Limb (tissue), 2 donors: ENCODE results near the gene TMEM129.
A peak's percentile ranks its signal among the peaks of the same experiment; 100 is the strongest.

Source experiments
- DNase-seq, 2 donors: peaks; one replicate each; pipeline ENCODE4 v3.0.0-alpha.2; 2016; ENCODE audit errors: extremely low spot score in 2 of 2

The TMEM129 gene

DNA sequence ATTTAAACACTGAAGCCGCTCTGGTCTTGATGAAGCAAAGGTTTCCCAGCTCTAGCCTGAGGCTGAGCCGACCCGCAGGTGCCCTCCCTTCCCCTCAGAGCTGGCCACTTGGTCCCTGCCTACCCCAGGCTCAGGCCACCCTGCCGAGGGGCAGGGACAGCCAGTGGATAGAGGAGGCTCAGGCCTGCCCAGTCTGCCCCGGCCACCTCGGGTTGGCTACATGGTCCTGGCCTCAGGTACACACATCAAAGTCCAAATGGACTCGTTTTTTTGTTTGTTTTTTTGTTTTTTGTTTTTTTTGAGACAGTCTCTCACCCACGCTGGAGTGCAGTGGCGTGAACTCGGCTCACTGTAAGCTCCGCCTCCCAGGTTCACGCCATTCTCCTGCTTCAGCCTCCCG, 24.0 kb upstream of the TMEM129 start:
- DNase-seq = no peak

DNA sequence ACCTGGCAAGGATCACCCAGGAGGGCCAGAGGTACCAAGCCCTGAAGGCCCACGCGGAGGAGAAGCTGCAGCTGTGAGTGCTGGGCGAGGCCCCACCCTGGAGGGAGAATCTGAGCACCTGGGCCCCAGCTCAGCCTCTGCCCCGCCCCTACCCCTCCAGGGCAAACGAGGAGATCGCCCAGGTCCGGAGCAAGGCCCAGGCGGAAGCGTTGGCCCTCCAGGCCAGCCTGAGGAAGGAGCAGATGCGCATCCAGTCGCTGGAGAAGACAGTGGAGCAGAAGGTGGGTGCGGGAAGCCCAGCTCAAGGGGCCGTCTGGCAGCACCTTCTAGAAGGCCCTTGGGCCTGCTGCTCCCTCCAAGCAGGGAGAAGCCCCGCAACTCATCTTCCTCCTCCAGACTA, 23.4 kb upstream of the TMEM129 start:
- DNase-seq = no peak

DNA sequence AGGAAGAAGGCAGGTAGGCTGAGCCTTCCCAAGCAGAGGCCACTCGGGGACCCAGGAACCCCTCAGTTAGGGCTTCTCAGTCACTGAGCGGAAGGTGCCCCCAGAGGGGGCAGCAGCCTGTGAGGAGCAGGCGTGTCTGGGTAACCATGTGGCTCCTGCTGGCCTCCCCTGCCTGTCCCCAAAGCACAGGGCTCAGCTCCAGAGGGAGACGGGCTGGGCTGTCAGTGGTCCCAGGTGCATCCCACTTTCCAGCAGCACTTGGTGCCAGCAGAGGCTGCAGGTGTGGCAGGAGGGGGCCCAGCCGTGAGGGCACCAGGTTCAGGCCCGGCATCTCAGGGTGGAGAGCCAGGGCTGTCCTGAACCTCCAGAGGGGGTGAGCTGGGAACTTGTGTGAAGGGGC, 22.9 kb upstream of the TMEM129 start:
- no peak for DNase-seq

DNA sequence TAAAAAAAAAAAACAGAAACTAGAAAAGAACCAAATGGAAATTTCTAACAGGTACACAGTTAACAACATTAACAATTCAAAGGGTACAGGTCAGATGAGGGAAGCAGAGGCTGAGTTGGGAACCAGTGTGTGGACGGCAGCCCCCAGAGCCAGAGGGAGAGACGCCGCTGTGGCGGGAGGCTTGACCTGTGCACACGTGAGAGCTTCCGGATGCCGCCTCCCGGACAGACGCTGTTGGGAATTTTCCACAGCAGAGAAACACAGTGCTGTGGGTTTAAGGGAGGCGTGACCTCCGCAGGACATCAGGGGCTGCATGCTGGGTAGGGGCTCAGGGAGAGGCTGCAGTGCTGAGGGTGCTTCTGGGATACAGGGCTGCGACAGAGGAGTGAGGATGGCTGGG, 22.4 kb upstream of the TMEM129 start:
- DNase-seq = no peak

DNA sequence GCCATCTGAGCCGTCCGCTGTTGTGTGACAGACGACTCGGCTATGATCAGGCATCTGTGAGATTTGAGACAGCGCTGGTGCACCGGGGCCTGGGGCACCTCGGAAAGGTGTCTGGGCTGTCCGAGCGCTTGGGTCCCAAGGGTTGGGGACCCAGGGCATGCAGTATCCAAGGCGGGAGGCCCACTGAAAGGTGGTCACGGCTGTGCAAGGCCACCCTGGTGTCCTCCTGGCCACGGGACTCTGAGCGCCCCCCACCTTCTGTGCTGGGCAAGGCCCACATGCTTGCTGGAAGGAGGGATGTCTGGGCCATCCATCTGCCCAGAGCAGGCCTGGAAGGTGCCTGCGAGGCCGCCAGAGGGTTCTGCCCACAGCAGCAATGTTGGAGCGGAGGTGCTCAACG, 20.1 kb upstream of the TMEM129 start:
- DNase-seq = no peak

DNA sequence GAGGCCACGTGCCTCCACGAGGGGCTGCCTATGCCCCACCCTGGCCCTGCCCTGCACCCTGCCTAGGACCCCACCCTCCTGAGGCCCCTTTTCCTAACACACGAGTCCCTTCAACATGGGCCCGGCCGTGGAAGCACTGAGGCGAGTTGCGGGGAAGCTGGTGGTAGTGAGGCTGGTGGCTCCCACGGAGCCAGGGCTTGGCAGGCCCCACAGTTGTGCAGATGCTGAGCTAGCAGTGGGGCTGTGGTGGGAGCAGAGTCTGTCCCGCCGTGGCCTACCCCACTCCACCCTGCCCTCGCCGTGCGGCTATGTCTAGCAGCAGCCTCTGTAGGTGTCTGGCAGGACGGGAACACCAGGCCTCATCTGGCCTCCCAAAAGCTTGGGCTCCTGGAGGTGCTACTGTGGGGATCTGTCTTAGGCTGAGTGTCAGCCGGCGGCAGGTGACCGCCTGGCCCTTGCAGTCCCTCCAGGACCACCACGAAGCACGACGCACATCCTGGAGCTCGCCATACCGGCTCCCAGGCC, 19.0 kb upstream of the TMEM129 start:
- DNase-seq = no peak

DNA sequence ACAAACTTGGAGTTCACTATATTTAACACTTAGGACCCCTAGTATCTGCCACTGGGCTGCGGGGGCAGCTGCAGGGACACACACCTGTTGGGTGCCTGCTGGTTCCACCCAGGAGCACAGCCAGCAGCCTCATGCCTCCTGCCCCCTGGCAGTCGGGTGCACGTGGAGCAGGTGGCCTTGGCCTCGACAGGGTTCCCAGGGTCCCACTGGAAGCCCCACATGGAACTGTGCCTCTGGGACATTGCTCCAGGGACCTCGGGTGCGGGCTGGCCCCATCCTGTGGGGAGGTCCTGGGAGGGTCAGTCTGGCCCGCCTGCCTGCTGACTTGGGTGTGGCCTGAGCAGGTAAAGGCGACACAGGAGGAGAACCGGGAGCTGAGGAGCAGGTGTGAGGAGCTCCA, 18.2 kb upstream of the TMEM129 start:
- no peak for DNase-seq

DNA sequence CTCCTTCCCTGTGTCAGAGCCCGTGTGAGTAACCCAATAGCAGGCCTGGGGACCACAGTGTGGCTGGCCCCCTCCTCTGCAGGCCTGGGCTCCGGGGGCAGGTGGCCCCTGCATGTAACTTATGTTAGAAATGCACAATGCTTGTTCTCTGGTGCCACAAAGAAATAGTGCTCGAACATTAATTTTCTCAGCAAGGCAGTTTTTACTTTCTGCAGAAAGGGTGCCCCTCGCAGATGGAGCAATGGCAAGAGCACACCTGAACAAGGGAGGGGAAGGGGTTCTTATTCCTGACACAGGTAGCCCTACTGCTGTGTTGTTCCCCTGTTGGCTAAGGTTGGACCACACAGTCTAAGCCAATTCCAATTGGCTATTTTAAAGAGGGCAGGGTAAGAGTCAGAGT, 17.3 kb upstream of the TMEM129 start:
- no peak for DNase-seq

DNA sequence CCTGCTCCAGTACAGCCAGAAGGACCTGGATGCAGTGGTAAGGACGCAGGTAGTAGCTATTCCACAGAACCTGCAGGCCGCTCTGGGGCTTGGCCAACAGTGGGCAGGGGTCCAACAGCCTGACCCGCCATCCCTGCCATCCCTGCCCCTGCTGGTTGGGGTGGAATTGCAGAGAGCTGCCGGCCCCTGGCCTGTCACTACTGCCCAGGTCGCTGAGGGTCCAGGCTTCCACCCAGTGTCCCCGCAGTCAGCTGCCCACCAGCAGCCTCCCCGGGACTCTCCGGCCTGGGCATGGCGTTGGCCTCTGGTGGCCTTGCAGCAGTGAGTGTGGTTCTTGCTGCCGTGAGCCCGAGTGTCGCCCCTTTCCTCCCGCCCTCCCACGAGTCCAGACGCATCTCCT, 16.5 kb upstream of the TMEM129 start:
- DNase-seq = no peak

DNA sequence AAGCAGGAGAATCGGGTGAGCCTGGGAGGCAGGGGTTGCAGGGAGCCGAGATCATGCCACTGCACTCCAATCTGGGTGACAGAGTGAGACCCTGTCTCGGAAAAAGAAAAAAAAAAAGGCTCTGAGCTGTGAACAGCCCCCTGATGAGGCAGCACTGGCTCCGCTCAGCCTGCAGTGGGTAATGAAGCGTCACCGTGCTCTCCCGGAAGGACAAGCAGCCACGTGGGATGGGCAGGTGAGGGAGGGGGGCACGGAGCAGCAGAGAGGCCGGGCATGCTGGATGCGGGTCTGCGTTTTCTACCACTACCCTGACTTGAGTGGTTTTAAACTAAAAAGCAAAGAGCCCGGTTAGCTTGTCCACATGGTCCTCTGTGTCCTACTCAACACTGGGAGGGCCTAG, 15.7 kb upstream of the TMEM129 start:
- no peak for DNase-seq

DNA sequence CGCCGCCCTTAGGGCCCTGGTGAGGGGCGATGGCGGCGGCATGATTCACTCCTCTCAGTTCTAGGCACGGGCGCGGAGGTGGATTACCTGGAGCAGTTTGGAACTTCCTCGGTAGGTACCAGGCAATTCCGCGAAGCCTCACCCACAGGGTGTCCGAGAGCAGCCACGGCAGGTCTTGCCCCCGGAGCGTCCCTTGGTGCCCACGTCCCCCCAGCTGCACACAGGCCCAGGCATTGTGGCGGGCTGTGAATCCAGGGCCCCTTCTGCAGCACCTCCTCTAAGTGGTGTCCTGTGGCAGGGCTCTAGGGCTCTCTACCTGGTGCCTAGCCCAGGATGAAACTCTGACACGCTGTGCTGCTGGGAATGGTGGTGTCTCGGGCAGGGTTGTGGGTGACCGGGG, 14.1 kb upstream of the TMEM129 start:
- DNase-seq = no peak

DNA sequence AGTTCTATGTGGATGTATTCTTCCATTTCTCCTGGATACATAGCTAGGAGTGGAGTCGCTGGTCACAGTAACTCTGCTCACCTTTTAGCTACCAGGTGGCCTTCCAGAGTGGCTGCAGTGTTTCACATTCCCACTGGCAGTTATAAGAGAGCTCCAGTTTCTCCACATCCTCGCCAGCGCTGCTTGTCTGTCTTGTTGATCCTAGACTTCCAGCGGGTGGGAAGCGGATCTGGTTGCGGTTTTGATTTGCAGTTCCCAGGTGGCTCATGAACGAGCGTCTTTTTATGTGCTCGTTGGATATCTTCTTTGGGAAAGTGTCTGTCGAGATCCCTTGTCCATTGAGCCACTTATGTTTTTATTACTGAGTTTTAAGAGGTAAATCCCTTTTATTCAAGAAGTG, 11.8 kb upstream of the TMEM129 start:
- DNase-seq = no peak

DNA sequence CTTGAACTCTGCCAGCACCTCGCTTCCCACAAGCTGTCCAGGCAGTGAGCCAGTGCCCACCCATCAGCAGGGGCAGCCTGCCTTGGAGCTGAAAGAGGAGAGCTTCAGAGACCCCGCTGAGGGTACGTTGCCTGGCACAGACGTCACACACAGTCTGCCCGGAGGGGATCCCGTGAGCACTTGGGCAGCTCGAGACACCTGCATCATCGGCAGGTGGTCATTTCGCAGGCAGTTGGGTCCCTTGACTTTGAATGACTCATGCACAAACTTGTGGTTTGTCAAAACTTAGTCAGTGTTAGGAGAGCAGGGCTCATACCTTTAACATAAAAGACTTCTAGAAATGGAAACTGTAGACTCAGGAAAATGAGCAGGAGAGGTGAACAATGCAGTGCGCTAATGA, 10.1 kb upstream of the TMEM129 start:
- DNase-seq = peak in 1 of 2 donors; percentile 17

DNA sequence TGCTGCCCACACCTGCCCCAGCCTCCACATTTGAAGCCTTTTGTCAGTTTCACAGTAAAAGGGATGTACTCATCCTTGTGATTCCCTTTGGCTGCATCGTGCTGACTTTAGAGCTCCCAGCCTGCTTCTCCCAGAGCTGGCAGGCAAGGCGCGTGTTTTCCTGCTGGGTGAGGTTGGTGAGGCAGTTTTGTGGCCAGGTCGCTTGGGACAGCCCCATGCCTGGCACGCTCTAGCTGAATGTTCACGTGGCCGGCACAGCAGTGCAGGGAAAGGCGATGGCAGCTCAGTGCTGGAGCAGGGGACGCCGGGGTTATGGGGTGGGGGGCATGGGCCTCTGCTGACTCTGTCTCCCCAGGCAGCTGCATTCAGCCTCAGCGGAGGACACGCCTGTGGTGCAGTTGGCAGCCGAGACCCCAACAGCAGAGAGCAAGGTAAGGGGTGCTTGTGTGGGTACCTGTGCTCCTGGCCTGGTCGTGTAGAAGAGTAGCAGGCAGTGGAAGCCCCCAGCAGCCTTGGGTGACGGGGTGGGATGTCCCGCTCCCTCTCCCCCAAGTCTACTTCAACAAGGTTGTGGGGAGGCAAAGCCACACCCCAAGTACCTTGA, 9.5 kb upstream of the TMEM129 start:
- peak in 1 of 2 donors; percentile 24 for DNase-seq

DNA sequence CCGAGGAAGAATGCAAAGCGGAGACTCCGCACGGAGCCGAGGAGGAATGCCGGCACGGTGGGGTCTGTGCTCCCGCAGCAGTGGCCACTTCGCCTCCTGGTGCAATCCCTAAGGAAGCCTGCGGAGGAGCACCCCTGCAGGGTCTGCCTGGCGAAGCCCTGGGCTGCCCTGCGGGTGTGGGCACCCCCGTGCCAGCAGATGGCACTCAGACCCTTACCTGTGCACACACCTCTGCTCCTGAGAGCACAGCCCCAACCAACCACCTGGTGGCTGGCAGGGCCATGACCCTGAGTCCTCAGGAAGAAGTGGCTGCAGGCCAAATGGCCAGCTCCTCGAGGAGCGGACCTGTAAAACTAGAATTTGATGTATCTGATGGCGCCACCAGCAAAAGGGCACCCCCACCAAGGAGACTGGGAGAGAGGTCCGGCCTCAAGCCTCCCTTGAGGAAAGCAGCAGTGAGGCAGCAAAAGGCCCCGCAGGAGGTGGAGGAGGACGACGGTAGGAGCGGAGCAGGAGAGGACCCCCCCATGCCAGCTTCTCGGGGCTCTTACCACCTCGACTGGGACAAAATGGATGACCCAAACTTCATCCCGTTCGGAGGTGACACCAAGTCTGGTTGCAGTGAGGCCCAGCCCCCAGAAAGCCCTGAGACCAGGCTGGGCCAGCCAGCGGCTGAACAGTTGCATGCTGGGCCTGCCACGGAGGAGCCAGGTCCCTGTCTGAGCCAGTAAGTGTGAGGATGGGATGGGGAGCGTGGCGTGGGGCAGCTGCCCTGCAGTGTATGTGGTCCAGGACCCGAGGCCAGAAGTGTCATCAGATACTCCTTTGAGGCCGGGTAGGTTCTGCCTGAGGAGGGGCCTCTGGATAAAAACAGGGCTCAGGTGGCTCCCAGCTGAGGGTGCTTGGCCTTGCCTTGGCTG, 7.2 kb upstream of the TMEM129 start:
- peak in 1 of 2 donors; percentile 29 for DNase-seq

DNA sequence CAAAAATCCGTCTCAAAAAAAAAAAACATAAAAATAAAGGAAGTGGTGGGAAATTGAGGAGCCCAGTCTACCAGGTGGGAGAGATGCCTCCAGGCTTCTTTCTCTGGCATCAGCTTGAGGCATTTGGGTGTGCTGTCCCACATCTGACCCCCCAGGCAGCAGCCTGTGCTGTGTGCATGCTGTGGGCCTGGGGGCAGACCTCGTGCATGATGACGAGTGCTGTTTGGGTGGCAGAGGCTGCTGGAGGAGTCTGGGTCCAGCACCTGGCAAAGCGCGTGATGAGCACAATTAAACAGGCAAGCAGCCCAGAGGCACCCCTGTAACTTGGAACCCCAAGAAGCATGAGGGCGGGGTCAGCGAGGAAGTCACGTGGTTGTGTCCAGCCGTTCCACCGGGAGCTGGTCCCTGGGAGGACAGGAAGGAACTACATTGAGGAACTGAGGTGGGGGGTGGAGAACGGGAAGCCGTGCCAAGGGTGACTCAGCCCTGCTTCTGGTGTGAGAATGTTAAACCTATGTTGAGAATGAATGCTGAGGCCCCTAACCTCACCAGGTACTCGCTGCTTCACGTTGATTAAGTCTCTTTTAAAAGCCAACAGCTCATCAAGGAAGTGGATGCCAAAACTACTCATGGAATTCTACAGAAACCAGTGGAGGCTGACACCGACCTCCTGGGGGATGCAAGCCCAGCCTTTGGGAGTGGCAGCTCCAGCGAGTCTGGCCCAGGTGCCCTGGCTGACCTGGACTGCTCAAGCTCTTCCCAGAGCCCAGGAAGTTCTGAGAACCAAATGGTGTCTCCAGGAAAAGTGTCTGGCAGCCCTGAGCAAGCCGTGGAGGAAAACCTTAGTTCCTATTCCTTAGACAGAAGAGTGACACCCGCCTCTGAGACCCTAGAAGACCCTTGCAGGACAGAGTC, 6.3 kb upstream of the TMEM129 start:
- DNase-seq = no peak

DNA sequence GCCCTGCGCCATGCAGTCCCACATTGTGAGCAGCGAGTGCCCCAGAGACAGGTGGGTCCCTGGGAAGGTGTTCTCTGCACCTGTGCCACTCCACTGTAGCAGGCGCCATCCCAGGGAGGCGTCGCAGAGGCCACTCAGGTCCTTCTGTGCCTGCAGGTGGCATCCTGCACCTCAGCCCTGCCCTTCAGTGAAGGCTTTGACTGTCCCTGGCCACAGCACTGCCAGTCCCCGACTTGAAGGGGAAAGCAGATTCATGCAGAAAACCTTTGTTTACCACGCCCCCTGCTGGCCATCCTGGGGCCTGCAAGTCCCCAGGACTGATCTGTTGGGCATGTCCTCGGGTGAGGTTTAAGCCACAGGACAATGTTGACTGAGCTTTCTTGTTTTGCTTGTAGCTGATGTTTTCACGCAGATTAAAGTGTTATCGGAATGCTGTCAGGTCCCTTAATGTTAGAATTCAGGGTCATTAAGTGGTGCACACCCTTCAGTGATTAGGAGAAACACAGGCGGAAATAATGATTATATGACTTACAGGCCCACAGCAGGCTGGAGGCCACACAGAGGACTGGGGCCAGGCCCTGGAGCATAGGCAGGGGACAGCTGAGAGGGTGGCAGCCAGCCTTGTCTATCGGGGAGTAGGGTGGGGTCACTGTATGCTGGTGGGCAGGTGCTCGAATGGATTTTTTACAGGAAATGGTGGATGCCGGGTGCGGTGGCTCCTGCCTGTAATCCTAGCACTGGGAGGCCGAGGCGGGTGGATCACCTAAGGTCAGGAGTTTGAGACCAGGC, 5.2 kb upstream of the TMEM129 start:
- peak; percentile 57 to 91 for DNase-seq

DNA sequence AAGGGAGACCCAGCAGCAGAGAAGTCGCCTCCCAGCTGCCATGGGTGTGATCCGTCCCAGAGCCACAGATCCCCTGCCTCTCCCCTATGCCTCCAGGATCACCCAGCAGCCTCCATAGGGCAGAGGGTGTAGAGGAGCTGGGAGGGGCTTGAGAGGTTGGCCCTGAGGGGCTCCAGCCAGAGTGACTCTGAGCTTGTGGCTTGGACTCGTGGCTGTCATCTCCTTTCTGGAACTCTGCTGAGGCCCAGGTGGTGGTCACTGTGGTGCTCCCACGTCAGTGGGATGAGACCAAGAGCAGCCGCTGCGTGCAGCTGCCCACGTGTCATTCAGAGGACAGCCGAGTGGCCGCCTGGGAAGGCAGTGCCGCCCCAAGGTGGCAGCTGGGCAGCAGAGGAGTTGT, 4.4 kb upstream of the TMEM129 start:
- DNase-seq = no peak

DNA sequence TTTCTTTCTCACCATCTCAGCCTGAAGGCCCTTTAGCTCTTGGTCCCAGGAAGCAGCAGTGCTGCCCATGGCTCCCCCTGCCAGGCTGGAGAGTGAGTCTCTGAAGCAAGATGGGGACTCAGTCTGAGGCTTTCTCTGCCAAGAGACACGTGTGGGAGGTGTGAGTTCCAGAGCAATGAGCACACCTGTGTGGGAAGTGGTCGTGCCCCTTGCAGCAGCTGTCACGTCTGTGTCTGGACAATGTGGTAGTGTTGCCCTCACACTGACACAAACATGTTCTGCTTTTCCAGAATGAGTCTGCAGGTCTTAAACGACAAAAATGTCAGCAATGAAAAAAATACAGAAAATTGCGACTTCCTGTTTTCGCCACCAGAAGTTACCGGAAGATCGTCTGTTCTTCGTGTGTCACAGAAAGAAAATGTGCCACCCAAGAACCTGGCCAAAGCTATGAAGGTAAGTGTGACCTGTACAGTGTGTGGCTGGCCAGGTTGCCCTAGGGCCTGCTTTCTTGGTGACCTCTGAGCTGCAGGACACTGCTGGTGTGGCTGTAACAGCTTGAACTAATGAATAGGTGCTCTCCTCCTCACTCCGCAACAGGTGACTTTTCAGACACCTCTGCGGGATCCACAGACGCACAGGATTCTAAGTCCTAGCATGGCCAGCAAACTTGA, 2.1 kb upstream of the TMEM129 start:
- DNase-seq = no peak

DNA sequence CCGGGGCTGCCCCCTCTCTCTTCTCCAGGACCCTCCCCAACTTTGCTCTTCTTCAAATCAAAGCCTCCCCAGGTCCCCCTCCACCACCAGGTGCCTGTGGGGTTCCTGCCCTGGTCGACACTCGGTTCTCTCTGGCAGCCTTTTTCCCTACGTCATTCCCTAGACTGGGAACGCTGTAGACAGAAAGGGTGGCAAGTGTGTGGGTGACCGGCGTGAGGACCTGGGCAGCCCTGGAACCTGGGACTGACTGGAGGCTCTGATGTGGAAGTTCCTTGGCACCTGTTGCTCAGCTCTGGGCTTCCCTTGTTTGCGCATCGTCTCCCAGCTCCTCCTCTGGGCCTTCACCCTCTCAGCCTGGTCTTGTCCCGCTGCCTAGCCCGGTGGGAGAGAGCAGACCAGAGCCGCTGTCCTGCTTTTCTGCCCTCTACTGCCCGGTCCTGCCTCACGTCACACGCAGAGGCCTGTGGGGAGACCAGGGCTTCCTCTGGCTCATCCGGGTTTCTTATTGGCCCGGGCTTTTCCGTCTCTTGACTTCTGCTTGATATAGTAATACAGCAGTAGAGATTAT, 1.5 kb upstream of the TMEM129 start:
- DNase-seq = no peak
